Measurements from ENCODE around the gene MRFAP1.

- TF ChIP-seq CTCF (IDR thresholded peaks at IDR 0.05) (no peak), EZH2 (IDR thresholded peaks at IDR 0.05) (no peak)
Measured at GRCh38 chr4:6686104-6686787, 45.8 kb downstream of the MRFAP1 start.

Data from neural progenitor cell (in vitro differentiated cells).